Posterior vena cava (tissue), 2 donors: Measurements from ENCODE around the gene HOXA6. TPM values are rescaled to one million over a fixed set of nuclear protein-coding genes. Genes with fewer than 3 reads are reported as not detected.

ENCODE experiments used
- DNase-seq: peaks from one replicate; pipeline ENCODE4 v3.0.0-alpha.2; 2020; ENCODE audit warnings: low spot score
- intact Hi-C, 2 donors: fragments of 100-400 bp; cut with DNase I; formaldehyde crosslinking; loops; one replicate each; pipeline versions ENCODE4 v1.14.1 to v1.14.2; 2022 to 2023
- total RNA-seq, 2 donors: library from RNA; stranded (reverse); fragmentation: NEBNext Ultra II Directional; extraction: Animal tissue kit (Norgen Biotek cat#: 25700); gene quantifications; one replicate each; pipeline ENCODE4 v1.2.1, GENCODE V29; 2021
- donor health status: DM: yes; HTN: yes; CAD: no.
- donor health status: DM: yes; HTN: yes; CAD: no.

Gene HOXA6
- total RNA-seq, 2 donors from 2014 or later = 8.6 to 9.1 TPM

DNA sequence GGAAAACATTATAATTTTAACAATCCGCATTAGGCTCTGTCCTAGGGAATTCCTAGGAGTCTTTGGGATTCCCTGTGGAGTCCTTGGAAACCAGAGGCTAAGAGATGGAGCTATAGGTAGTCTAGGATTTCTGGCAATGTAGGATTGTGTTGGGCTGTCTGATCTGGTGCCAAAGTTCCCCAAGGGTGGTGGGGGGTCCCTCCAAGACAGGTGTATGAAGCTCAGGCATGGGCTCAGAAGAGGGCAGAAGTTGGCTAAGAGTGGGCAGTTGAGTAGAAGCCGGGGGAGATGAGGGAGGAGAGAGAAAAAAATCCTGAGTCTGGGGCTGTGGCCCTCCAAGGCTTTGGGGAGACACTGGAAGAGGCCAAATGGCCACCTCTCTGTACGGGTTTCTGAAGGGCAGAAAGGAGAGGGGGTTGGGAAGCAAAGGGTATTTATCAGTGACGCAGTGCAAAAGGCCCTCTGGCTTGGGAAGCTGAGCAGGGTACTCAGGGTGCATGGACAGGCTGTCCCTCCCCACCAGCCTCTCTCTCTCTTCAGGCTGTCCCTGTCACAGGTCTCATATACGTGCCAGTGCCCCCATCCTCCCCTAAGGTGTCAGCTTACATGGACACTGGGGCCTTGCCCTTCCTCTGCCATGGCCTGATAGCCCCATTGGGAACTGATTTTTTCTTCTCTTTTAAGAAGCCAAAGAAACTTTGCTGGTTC is 929 bp downstream of the HOXA6 start:
- intact Hi-C loops = no loop called here
- DNase-seq = no peak

DNA sequence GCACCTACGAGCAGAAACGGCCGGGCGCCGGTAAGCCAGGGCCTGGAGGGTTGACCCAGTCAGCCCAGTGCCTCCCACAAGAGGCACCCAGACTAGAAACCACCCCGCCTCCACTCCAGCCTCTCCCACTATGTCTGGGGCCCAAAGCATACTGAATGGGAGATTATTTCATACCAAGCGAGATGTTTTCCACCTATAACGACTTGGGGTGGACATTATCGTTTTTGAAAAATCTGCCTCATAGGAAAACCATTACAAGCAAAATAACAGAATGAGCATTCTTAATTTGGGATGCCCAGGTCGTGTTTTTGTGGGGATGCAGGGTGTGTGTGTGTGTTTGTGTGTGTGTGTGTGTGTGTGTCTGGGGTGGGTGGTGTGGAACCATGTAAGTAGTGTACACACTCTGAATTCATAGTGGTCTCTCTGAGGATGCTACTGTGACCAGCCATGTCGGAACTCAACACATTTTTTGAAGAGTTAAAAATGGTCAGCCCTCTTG is 1.6 kb downstream of the HOXA6 start:
- DNase-seq = no peak
- intact Hi-C loops = no loop called here

DNA sequence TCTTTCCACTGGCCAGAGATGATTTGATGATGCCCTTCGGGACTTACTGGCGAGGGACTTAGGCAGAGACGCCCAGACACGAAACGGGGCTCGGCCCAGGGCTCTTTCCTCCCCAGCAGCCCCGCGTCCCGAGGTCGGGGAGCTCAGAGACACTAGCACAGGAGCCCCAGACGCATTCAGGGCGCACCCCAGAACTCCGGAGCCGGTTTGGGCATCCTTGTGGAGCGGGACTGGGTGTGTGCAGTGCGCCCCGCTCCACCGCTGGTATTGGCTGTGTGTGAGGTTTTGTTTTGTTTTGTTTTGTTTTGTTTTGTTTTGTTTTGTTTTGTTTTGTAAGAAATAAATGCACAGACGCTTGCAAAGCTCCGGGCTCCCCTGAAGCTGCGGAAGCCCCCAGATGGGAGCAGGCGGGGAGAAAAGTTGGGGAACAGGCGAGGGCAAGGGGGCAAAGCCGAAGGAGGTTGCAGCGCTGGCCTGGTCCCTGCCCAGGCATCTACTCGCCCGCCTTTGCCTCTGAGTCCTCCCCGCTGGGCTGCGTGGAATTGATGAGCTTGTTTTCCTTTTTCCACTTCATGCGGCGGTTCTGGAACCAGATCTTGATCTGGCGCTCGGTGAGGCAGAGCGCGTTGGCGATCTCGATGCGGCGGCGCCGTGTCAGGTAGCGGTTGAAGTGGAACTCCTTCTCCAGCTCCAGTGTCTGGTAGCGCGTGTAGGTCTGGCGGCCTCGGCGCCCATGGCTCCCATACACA is 2.2 kb downstream of the HOXA6 start:
- DNase-seq = no peak
- intact Hi-C loops = no loop called here

DNA sequence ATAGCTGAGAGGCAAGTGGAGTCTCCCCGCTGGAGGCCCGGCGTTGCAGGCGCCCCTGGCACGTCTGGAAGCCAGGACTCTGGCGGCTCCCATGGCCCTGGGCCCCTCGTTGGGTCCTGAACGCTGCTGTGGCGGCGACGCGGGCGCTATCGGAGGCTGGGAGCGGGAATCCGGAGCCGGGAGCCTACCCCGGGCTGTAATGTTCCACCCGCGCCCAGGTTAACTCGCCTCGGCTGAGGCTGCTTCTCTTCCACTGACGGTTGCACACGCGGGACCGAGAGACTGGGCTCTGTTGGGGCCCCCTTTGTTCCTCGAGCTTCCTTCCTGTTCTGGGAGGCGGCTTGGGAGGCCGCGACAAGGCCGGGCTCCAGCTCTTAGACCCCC is 2.8 kb downstream of the HOXA6 start:
- DNase-seq = no peak
- intact Hi-C loops = loop anchor here in 1 of 2 donors (1.0 kb wide), 1 partner anchor 460 kb away; no protein-coding TSS in a partner anchor

DNA sequence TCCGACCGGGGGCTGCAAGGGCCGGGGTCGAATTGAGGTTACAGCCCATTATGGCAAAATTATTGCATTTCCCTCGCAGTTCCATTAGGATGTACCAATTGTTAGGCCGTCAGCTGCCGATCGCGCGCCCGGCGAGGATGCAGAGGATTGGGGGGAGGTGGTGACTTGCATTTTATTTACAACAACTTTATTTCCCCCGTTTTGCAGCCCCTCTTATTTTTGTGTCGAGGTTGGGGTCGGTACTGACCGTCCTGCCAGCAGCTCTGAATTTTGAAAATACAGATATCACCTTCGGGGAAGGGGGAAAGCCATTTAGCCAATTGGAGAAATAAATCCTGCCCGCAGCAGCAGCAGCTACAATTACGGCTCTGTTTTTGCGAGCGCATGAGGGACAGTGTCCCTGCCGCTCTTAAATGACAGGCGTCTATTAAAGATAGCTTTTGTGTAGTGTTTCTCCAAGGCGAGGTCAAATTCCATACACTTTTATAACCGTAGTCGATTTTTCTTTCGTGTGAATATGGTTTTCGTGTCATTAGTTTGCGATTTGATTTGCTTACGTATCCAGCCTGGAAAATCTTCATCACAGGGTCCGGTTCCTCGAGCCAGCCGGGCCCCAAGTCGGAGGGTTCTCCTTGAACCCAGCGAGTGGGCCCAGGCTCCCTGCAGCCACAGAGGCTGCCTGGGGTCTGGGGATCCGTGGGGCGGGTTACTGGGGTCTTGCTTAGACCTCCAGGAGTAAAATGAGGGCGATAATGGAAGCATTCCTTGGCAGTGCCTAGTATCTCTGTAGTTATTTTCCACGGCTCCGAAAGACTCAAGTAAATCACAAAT is 3.4 kb downstream of the HOXA6 start:
- intact Hi-C loops = loop anchor here in 1 of 2 donors (1.0 kb wide), 1 partner anchor 460 kb away; no protein-coding TSS in a partner anchor
- DNase-seq = no peak

DNA sequence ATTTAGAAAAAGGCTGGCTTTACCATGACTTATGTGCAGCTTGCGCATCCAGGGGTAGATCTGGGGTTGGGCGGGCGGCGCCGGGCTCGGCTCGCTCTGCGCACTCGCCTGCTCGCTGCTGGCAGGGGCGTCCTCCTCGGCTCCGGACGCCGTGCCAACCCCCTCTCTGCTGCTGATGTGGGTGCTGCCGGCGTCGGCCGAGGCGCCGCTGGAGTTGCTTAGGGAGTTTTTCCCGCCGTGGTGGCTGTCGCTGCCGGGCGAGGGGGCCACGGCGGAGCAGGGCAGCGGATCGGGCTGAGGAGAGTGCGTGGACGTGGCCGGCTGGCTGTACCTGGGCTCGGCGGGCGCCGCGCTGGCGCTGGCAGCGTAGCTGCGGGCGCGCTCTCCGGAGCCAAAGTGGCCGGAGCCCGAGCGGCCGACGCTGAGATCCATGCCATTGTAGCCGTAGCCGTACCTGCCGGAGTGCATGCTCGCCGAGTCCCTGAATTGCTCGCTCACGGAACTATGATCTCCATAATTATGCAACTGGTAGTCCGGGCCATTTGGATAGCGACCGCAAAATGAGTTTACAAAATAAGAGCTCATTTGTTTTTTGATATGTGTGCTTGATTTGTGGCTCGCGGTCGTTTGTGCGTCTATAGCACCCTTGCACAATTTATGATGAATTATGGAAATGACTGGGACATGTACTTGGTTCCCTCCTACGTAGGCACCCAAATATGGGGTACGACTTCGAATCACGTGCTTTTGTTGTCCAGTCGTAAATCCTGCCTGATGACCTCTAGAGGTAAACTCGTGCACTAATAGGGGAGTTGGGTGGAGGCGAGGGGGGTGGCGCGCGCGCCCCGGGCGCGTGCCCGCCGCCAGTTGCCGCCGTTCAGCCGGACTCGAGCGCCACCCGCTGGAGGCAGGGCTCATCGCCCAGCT is 4.3 kb downstream of the HOXA6 start, which contains the start of gene HOXA5:
HOXA5 (minus strand) TSS at position 659 of the 927 bp plus-strand sequence; CDS start at position 585, 74 bp downstream.
- DNase-seq = peak; percentile 92
- intact Hi-C loops = no loop called here

DNA sequence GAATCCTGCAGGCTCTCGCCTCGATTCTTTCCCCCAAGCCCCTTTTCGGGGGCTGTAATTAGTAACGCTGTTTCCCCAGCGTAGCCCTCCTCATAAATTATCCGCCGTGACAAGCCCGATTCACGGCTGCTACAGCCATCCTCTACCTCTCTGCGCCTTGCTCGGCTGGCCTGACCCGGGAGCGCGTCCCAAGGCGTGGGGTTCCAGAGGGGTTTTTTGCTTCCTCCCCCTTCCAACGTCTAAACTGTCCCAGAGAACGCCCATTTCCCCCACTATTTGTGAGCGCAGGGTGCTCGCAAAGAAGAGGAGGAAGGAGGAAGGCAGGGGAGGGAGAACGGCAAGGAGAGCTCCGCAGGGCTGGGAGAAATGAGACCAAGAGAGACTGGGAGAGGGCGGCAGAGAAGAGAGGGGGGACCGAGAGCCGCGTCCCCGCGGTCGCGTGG is 5.0 kb downstream of the HOXA6 start:
- intact Hi-C loops = no loop called here
- no peak for DNase-seq

DNA sequence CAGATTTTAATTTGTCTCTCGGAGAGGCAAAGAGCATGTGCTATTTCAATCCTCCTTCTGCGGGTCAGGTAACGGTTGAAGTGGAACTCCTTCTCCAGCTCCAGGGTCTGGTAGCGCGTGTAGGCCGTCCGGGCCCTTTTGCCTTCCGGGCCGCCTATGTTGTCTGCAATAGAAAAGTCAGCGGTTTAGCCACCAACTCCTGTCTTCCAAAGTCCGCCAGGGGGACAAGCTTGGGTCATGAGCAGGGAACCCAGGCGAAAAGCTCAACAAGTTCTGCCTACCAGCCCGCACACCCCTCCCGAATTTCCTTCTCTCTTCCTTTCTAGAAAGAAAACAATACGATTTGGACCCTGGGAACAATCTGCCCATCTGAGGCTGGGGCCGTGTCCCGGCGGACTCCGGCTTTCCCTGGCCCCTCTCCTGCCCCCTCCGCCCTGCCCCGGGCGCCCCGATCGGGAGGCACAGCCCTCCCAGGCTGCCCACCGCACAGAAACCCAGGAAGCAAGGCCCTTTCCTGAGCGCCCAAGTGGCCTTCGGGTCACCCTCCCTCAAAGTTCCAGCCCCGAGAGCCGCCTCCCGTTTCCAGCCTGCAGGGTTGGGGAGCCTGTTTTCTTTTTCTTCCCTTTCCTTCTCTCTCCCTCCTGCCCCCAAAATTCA is 5.5 kb downstream of the HOXA6 start:
- DNase-seq = no peak
- intact Hi-C loops = no loop called here

DNA sequence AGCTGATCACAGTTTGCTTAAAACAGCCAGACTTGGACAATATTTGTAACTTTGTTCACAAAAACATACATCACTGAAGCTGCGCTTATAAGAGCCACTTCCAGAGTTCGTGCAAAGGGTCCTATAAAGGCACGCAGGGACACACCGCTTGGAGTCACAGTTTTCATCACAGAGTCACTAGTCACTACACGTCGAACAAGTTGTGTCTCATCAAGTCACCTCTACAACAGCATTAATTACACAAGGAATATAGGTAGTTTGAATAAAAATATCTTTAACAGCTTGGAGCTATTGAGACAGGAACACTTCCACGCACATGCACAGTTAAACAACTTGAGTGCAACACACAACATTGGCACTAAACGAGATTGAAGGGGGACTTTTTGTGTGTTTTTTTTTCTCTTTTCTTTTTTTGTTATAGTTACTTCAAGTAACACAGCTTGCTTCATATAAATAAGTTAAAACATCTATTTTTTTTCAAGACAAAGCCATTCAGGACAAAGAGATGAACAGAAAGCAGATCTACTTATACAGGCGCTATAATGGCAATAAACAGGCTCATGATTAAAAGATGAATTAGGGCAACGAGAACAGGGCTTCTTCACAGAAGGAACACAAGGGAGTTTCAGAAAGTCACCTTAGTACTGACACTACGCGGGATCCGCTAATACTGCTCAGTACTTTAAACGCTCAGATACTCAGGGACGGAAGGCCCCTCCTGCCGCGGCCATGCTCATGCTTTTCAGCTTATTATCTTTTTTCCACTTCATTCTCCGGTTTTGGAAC is 6.2 kb downstream of the HOXA6 start:
- intact Hi-C loops = no loop called here
- DNase-seq = no peak

DNA sequence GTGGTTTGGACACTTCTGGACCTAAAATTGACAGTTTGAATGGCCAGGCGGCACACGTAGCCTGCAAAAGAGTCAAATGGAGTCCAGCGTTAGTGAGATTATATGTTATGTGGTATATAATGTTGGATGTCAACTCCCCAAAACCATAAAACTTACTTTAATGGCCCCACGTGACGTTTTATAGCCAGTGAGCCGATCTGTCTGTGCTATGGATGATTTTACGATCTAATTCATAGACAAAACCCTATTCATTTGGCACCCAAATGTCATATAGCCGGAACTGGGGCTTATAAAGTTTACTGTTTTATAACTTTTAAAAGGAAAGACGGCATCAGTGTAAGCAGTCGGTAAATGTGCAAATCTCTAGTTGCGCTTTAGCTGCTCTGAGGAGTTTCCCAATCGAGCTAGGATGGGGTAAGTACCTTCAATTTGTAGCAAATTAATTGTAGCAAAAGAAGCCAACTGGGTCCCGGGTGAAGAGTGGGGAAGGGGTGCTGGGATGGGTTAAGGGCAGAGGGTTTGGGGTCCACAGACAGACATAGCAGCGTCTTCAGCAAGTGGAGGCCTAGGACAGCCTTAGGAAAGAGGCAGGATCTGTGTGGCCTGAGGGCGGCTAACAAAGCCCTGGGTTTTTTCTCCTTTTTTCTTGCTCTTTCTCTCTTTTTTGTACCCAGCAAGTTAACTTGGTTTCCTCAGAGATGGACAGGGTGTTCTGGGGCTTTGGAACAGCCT is 7.3 kb downstream of the HOXA6 start:
- no peak for DNase-seq
- intact Hi-C loops = no loop called here

DNA sequence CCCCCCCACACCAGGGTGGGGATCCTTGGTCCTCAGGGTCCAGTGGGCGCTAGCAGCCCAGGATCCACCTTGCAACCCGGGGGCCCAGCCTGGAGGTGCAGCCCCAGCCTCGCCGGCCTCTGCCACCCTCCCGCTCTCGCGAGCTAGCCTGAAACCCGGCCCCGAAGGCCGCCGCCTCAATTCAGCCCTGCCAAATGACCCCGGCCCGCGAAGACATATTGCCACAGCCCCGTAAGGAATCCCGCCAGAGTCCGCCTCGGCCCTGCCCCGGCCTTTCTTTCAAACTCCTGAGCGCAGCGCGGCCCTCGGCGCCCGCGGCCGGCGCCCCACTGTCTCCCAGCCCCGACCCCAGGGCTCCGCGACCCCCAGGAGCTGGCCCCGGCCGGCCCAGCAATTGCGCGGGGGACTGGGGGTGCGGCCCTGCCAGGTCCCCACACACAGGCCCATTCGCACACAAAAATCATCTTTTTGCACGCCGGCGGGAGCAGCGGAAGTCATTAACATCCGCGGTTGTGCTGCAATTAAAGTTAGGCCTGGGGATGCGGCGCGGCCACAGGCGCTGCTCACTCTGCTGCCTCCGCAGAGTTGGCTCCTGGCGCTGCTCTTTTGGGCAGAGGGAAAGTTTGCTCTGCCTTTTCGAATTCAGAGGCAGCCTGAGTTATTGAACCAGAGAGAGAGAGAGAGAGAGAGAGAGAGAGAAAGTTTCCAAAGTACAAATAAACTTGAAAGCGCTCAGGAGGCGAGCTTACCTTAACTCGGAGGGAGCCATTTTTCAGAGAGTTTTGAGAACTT is 8.0 kb downstream of the HOXA6 start:
- intact Hi-C loops = no loop called here
- no peak for DNase-seq

DNA sequence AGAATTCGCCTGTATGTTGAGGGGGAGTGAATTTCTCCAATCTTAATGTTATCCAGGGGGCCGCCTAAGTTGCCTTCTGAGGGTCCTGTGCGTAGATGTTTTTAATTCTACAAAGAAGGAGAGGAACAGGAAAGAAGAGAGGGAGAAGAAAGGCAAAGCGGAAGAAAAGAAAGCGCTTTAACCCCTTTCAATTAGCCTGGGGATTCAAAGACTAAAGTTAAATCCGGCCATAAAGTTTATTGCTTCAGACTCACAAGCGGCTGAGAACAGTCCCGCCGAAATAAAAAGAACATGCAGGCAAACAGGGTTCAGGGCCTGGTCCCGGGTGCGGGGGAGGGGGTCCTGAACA is 8.6 kb downstream of the HOXA6 start:
- intact Hi-C loops = no loop called here
- DNase-seq = no peak

DNA sequence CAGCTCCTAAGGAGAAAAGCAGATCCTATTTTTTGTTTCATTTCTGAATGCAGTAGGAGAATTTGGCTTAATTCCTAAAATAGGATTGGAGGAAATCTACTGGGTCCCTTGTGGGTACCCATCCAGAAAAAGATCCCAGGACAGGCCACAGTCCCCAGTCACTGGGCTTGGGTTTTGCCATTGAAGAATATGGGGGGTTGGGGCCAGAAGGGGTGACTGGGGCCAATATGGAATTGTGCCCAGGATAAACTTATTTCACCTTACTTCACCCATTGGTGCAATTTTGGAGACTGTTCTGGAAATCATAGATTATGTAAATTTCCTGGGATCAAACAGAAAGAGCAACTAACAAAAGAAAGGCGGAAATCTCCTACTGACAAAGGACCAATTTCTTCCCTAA is 9.1 kb downstream of the HOXA6 start:
- intact Hi-C loops = no loop called here
- no peak for DNase-seq

DNA sequence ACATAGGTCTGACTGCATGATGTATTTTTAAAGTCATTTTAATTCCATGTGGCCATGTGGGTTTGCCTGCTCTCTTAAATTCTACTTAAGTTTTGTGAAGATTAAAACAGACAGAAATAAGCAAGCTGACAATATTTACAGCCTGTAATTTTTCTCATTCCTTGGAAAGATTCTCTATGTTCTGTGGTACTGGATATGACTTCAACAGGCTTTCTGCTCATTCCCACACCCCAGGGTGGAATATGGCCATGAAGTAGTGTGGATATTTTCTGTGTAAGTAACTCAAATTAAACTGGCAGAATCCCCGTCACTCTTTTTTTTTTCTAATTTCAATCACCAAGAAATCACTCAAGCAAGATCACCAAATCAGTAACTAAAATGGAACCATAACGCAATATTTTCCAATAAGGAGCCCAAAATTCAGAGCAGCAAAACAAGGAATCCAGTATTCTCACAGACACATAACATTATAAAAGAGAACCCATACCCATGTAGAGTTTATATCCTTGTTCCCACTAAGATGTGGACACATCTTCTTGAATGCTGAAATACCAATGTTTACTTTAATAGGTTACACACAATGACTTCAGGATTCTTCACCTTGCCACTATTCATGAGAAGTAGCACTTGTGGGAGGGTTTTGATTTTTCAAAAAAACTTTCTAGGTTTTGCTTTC is 9.8 kb downstream of the HOXA6 start:
- no peak for DNase-seq
- intact Hi-C loops = no loop called here

DNA sequence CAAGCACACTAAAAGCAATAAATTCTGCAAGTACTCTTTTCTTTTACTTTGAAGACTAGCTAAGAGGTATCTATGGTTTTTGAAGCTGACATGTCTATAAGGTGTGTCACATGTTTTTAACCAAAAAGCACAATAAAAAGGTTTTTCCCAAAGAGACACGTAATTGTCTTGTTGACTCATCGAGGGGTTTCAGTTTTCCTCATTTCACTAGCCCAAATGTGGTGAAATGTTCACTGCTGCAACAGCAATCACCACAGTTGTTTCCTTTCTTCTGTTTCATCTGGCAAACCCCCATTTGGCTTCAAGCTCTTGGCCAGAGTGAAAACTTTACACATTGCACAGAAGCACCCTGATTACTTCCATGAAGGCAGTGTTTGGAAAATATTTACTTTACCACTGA is 13.2 kb downstream of the HOXA6 start:
- DNase-seq = no peak
- intact Hi-C loops = no loop called here
